NCI-H524 treated with DMSO at 0.1 percent for 48 hours (cell line): Measurements from ENCODE around the gene HHATL.
"Not testable (repeated sequence)": the region's sequence is repeated elsewhere in the genome, so short reads cannot be mapped to it uniquely, and the experiment has no call there.

ENCODE experiments used
- DNase-seq: peaks from one replicate; lab custom pipeline; 2025; lab: John Stamatoyannopoulos, UW

The HHATL gene

DNA sequence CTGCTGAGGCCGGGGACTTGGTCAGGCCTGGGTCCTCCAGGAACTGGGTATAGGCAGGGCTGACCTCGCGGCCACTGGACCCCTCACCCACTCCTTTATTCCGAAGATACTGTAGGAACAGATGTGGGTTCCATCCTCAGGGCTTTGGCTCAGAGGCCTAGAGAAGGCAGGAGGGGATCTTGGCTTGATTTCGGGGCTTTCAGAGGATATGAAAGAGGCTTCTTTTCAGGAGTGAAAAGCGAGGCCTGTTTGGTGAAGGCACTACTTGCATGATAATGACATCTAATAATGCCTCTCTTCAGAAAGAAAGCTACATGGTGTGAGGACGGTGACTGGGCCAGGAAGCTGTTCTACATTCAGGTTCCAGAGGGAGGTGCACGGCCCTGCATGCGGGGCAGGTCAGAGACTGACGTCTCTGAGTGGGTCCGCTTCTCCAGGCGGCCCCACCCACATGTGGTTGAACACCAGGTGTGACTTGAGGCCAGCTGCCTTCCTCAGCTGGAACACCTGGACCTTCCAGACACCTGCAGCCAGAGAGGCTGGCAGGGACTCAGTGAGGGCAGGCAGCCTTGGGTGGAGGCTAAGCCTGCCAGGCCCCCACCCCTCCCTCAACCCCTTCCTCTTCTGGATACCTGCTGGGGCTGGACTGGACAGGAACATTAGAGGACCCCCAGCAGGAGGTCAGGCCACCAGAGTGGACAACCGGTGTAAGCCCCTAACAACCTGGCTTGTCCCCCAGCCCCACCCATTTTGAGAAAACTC lies 31.1 kb upstream of the HHATL start:
- no peak for DNase-seq

DNA sequence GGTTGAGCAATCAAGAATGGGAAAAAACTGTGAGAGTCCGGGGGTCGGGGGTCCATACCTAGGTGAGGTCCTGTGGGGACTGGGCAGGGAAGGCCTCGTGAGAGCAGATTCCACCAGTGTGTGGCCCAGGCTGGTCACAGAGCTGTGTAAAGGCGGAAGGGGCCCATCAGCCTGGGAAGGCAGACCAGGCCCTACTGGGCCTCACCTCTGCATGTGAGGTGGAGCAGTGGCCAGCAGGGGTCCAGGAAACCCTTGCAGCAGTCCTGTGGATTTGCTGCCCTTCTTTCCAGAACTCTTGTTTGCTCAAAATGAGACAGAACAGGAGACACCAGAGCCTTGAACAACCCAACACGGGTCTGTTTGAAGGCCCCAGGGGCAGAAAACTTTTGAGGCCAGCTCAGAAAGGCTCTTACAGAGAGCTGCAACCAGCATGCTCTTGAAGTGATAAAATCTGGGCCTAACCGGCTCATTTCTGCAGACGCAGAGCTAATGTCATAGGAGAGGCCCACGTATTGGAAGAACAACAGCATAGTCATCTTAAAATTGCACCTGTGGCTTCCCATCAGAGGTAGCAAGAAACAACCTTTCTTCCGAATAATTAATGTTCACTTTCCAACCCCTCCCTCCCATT lies 30.3 kb upstream of the HHATL start:
- no peak for DNase-seq

DNA sequence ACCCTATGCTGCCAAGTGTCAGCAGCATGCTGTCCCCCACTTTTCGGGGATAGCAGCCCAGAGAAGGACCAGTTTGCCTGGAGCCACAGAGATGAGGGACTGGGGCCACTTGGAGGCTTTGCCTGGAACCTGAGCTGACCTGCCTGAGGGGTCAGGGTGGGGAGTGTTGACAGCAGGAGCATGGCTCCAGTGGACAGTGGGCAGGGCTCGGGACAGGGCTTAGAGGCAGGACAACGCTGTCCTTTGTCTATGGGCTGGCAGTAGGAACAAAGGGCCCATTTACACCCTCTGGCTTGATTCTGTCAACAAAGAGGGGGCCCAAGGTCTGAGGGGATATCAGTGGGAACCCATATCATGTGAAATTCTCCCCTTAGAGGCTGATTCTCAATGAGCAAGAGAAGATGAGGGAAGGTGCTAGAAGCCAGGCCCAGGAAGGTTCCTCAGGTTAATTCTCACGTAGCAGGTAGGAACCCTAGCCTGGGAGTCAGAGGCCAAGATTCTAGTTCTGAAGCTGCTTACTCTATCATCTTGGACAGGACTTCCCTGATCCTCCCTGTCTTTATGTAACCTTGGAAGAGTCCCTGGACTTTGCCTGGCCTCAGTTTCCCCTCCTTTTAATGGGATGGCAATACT lies 29.7 kb upstream of the HHATL start:
- DNase-seq, result no peak

DNA sequence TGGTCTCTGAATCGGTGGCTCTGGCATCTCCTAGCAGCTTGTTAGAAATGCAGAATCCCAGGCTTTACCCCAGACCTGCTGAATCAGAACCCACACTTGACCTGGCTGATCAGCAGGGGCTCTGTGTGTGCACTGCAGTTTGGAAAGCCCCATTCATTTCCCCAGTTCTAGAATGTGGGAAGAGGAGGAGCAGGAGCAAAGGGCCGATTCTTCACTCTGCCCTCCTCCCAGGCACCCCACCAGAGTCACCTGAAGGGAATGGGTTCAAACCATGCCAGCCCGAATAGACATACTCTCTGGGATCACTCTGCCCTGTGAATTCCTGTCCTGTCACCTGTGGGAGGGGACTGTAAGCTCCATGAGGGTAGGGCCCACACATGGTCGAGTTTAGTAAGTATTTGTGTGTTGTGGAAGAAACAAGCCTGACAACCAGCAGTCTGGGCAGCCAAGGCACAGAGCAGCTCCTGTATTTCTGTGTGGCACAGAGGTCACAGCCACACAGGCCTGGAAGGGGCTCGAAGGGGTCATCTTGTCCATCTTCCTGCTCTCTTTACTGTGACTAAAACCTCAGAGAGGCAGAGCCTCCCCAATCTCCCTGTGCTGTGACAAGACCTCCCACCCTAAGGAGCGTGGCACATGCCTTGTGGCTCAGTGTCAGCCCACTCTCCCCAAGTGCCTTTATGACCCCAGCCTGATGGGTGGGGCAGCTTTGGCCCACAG lies 29.0 kb upstream of the HHATL start:
- no peak for DNase-seq

DNA sequence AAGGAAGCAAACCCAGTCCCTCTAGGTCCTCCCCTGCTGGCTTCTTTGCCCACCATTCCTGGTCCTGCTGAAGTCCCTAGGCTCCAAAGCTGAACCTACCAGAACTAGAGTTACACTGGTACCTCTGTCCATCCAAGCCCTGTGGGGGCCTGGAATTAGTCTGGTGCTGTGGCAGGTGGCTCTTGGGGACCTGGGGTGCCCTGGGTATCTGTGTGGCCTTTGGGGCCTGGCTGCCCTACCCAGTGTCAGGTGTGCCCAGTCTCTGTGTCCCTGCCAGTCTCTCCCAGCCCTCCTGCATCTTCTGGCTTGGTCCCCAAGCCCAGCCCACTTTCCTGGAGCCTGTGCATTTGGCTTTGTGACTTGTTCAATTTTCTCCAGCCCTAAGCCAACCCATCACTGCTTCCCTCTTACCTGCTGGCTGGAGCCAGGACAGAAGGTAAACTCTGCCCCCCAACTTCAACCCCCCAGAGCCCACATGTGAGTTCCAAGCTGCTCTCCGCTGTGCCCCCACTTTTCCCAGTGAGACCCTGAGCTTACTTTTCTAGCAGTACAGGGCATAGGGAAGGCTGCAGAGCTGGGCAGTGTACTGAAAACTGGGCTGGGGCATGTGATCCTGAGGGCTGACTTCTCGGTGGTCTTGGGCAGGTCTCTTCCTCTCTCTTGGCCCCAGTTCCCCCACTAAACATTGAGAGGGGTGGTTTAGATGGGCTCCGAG lies 28.3 kb upstream of the HHATL start:
- DNase-seq, result no peak

DNA sequence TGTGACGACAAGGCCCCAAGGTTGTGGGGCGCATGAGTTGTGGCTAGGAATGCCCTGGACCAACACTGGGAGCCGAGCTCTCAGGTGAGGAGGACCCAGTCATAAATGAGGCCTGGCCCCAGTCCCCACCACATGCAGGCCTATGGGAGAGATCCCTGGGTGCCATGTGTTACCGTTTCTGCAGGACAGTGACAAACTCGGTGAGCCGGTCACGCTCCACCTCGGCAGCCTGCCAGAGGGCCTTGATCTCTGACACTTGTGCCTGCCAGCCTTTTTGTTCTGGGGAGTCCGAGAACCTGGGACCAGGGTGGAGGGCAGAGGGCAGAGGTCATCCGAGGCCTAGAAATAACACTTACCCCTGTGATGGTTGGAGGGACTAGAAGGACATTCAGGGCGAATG lies 27.7 kb upstream of the HHATL start:
- DNase-seq, result no peak

DNA sequence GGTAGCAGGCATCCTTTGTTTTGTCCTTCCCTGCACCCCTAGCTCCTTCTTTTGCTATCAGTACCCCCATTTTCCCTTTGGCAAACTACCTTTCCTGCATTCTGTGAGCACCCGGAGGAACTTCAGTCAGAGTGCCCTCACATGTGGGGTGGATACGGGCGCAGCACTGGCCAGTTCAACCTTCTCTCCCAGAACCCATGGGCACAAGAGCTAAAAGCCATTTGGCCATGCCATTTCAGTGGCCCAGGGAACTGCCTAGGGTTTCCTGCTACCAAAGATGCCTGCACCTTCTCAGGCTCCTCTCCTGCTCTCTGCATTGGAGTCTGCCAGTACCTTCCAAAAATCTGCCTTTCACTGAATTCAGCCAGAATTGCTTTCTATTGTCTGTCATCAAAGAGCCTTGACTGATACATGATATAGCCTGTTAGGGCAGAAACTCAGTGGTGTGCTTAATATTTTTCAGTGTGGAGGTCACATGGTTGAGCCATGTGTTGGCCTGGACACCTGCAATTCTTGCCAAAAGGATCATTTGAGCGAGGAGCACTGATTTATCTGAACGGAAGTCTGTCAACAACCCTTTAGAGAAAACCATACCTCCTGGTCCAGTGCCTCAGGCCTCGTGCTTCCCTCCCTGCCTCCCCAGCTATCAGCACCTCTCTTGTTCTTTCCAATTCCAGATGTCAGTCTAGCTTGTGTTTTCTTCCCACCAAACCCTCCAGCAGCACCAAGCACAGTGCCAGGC lies 27.0 kb upstream of the HHATL start:
- DNase-seq, result no peak

DNA sequence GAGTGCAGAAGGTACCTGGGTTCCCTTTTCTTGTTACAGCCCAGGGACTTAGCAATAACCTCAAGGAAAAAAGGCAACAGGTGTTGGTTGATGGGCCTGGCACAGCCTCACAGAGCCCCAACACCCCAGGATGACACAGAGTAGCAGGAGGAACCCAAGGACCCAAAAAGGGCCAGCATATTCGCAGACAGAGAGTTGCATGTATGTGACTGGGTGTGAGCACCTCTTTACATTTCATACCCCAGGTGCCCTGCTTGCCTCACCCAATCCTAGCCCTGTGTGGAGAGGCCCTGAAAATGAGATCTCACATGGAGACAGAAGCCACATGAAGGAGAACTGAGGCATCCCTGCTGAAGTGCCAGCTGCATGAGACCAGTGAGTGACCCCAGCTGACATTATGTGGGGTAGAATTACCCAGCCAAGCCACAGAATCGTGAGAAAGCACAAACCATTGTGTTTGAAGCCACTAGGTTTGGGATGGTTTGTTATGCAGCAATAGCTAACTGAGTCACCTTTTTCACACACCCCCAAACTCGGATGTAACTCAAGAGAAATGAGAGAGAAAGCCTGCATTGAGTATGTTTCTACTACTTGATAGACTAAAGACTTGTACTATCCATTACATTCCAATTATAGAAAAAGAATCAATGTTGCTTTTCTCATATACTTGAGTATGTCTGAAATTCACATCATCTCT lies 26.2 kb upstream of the HHATL start:
- DNase-seq, result no peak

DNA sequence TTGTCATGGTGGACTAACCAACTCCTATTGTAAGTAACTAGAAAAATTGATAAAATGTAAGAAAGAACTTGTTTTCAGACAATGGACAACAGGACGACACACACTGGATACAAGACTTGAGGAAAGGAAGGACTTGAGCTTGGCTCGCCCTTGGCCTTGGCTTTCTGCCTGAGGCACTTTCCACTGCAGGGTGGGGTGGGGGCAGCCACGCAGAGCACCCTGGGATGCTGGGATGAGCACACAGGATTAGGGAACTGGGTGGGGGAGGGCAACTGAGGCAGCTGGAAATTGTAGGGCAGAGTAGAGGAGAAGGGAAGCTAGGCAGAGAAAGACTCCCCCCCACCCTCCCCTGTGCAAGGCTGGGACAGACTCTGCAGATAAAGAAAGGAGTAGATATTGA lies 25.5 kb upstream of the HHATL start:
- DNase-seq, result no peak

DNA sequence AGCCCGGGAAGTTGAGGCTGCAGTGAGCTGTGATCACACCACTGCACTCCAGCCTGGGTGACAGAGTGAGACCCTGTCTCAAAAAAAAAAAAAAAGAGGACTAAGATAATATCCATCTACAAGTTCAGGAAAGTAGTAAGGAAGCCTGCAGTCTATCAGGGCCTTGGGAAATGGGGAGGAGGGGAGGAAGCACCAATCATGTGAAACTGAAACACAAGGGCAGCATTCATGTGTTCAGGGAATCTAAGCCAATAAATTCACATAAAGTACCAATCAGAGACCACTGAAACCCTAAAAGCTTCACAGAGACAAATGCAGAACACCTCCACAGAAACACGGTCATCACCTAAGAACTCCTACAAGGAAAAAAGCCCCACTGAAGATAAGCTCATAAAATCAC lies 22.9 kb upstream of the HHATL start:
- no peak for DNase-seq

DNA sequence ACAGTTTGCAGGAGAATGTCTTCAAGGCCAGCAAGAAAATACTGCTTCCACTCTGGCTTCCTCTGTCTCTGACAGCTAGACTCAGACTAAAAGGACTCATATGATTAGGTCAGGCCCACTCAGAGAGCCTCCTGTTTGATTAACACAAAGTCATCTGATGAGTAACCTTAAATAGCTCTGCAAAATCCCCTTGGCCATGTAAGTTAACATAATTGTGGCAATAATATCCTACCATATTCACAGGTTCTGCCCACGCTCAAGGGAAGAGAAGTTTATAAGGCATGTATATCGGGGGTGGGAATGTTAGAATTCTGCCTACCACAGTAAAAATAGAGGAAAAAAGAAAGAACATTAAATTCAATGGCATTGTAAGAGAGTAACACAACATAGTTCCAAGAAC lies 20.6 kb upstream of the HHATL start:
- no peak for DNase-seq

DNA sequence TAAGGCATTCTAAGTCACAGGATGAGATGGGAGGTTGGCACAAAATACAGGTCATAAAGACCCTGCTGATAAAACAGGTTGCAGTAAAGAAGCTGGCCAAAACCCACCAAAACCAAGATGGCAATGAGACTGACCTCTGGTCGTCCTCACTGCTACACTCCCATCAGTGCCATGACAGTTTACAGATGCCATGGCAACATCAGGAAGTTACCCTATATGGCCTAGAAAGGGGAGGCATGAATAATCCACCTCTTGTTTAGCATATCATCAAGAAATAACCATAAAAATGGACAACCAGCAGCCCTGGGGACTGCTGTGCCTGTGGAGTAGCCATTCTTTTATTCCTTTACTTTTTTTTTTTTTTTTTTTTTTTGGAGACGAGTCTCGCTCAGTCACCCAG lies 19.8 kb upstream of the HHATL start:
- not testable (repeated sequence) for DNase-seq

DNA sequence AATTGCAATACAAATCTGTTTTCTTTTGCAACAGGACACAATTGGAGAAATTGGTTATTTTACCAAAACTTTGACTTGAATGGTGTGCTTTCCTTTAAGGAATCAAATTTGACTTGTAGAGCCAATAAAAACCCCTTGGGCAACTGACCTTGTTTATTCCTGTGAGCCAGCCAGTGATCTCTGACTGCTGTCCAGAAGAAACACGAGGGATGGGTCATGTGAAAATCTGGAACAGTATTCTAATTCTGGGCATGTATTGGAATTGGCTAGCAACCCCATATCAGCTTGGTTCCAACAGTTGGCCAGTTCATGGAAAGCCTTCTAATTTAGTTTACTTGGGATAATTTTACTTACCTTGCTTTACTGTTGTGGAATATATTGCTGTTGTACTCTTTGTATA lies 19.1 kb upstream of the HHATL start:
- DNase-seq, result no peak

DNA sequence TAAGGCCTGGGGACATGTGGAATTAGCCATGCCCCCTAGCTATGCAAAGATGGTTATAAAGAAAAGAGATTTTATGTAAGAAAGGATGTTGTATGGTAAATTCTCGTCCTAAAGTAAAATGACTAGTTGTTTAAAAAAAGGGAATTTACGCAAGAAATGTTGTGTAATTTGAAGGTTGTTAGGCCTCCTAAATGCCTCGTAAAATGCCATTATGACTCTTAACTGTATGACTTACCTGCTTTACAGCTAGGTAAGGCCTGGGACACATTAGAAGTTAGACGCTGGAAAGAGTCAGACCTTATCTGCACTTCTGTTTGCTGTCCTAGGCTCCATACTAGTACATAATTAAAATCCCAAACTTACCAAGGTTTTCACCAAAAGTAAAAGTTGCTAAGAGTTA lies 17.5 kb upstream of the HHATL start:
- DNase-seq, result no peak

DNA sequence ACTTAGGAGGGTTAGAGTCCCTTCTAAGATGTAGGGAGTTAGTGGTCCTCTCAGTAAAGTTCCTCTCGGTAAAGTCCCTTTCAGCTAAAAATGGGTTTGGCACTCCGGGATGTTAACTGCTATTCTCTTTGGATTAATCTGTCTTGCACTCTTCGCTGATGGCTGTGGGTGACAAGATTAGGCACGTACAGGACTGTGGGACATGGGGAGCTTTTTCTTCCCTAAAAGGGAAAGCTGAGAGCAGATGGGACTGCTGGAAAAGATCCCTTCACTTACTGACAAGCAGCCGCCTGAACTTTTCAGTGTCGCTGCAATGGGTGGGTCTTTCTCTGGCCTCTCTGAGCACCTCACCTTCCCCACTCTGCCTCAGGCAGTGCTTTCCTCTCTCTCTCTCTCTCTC lies 16.4 kb upstream of the HHATL start:
- no peak for DNase-seq

DNA sequence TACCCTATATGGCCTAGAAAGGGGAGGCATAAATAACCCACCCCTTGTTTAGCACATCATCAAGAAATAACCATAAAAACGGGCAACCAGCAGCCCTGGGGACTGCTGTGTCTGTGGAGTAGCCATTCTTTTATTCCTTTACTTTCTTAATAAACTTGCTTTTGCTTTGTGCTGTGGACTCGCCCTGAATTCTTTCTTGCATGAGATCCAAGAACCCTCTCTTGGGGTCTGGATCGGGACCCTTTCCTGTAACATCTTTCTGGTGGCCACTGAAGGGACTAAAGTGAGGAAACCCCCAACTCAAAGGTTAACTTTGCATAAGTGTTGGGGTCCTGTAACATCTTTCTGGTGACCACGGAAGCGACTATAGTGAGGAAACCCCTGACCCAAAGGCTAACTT lies 15.7 kb upstream of the HHATL start:
- DNase-seq, result no peak

DNA sequence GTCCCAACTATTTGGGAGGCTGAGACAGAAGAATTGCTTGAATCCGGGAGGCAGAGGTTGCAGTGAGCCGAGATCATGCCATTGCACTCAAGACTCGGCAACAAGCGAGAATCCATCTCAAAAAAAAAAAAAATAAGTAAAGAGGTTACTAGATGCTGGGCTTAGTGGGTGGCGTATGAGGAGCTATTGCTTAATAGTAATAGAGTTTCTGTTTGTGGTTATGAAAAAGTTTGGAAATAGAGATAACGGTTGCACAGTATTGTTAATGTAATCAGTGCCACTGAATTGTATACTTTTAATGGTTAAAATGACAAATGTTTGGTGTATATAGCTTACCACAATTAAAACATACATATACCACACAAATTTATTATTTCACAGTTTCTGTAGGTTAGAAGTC lies 14.7 kb upstream of the HHATL start:
- no peak for DNase-seq

DNA sequence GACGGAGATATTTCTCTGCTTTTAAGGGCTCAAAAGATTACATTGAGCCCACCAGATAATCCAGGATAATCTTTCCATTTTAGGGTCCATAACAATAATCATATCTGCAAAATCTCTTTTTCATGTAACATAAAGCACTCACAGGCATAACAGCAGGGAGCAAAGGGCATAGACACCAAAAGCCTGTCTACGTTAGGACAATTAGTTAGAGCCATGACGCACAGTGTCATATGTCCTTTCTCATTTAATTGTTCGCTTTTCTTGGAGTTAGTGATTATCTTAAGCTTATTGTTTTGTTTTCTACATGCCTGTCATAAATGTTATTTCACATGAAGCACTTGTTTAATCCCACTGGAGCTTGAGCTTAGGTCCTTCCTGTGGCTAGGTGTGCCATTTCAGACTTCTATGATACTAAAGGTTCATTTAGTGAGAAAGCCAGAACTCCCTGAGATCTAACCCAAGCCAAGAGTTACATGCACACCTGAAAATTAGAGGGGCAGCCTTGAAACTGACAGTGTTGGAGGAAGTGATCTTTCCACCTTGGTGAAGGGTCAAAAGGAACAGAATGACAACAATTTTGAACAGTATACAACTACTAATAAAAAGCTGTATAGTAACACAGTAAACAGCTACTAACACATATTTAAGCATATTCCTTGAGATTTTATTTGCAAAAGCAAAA lies 11.7 kb upstream of the HHATL start:
- DNase-seq, result no peak

DNA sequence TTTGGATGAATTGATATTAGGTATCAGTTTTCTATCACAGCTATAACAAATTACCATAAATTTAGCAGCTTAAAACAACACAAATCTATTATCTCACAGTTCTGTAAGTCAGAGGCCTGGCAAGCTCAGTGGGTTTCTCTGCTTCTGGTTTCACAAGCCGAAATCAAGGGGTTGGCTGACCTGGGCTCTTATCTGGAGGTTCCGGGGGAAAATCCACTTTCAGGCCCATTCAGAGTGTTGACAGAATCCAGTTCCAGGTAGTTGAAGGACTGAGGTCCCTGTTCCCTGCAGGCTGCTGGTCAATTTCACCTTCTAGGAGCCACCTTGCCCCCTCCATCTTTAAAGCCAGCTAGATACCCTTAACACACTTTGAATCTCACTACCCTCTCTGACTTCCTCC lies 11.1 kb upstream of the HHATL start:
- DNase-seq, result no peak

DNA sequence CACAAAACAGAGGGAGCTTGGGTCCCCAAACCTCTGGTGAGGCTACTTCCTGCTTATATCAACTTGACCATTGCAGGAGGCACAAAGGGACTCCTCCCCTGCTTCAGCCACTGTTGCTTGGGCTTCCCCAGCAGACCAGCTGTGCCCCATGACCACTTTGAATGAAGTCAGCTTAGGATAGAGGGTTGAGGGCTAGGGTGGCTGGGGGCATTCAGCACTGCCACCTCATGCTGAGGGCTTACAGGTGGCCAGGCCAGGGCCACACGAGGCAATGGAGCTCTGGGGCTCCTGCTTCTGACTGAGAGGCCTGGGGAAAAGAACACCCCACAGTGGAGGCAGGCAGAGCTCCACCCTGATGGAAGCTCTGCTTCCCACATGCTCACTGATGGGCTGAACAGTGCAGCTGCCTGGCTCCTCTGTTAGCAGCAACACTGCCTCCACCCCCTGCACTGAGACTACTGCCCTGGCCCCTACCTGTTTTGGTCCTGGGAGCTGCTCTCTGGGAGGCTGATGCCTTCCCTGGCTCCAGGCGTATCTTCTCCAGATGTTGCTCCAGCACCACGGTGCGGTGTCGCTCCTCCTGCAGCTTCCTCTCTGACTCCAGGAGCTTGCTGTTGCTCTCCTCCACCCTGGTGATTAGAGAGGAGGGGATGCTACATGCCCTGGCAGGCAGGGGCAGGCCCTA lies 10.2 kb upstream of the HHATL start:
- no peak for DNase-seq
